ENCODE measurements around the gene PITPNM2.

- TF ChIP-seq, protein P1, sequence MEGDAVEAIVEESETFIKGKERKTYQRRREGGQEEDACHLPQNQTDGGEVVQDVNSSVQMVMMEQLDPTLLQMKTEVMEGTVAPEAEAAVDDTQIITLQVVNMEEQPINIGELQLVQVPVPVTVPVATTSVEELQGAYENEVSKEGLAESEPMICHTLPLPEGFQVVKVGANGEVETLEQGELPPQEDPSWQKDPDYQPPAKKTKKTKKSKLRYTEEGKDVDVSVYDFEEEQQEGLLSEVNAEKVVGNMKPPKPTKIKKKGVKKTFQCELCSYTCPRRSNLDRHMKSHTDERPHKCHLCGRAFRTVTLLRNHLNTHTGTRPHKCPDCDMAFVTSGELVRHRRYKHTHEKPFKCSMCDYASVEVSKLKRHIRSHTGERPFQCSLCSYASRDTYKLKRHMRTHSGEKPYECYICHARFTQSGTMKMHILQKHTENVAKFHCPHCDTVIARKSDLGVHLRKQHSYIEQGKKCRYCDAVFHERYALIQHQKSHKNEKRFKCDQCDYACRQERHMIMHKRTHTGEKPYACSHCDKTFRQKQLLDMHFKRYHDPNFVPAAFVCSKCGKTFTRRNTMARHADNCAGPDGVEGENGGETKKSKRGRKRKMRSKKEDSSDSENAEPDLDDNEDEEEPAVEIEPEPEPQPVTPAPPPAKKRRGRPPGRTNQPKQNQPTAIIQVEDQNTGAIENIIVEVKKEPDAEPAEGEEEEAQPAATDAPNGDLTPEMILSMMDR (conservative IDR thresholded peaks at IDR 0.05): no peak
- TF ChIP-seq ZFX (IDR thresholded peaks at IDR 0.05): no peak
Measured at GRCh38 chr12:123141615-123142517, 9.0 kb downstream of the PITPNM2 start.
